Measurements from ENCODE around the gene RPUSD3.

Gene RPUSD3

DNA sequence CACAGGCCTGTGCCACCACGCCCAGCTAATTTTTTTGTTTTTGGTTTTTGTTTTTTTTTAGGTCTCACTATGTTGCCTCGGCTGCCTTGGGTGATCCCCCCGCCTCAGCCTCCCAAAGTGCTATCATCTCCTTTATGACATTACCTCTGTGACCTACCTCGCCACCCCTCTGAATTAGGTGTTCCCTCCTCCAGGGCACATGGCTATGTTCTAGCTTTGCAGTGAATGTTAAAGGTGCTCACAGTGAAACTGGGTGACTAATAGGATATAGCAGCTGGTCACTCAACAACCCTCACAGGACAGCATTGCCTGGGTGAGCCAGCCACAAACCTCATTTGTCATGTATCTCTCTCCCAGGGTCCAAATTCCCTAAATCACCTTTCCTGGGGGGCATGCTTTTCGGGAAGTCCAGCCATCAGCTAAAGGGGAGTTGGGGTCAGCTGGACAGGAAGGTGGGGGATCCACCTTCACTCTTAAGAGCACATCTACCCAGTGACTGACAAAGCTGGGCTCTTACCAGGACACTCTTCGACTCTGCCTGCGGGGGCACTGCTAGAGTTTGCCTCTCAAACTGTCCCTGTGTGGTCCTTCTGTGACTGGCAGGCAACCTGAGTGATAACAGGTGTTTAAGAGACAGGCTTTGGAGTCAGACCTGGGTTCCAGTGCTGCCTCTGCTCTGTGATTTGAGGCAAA is 35.3 kb downstream of the RPUSD3 start:
- Histone ChIP-seq H2AFZ (ENCODE audit: low read length) (no peak overlapping the region), H3K9me2 (ENCODE audit: low read depth, low read length) (no peaks in the 10 kb centered on the region), H3K79me2 (ENCODE audit: insufficient read depth, low read length) (no peaks in the 10 kb centered on the region), H3F3A (ENCODE audit: insufficient read depth, low read length) (peaks cover 4% of the 10 kb centered on the region; the same call in 1 of the 2 replicates), H3K27ac (ENCODE audit: low read depth, low read length, poor library complexity, severe bottlenecking) (peak overlapping the region; percentile 76), H3K9ac (ENCODE audit: low read length) (no peak overlapping the region; the same call in 1 of the 2 replicates), H3K4me1 (ENCODE audit: insufficient read depth, low read length, severe bottlenecking) (peaks cover 21% of the 10 kb centered on the region), H3K4me3 (ENCODE audit: low read depth, low read length, poor library complexity, severe bottlenecking) (no peak overlapping the region), H3K9me3 (ENCODE audit: low read length) (no peaks in the 10 kb centered on the region), H4K20me1 (ENCODE audit: insufficient read depth, low read length) (no peaks in the 10 kb centered on the region), H3K27me3 (ENCODE audit: insufficient read depth, low read length) (no peaks in the 10 kb centered on the region), H3K4me2 (ENCODE audit: low read length) (peak overlapping the region; percentile 79), H3K36me3 (ENCODE audit: insufficient read depth, low read length) (peaks cover 64% of the 10 kb centered on the region)
- TF ChIP-seq EZH2 (IDR thresholded peaks at IDR 0.05; ENCODE audit: borderline replicate concordance, low read length) (no peak), CTCF (IDR thresholded peaks at IDR 0.05; ENCODE audit: low read length) (peak; percentile 26; the same call in 1 of the 2 replicates)

GRCh38 chr3:9807981-9808344 is 35.8 kb downstream of the RPUSD3 start:
- Histone ChIP-seq H3K4me1 (ENCODE audit: insufficient read depth, low read length, severe bottlenecking) (peaks cover 21% of the 10 kb centered on the region), H3K4me3 (ENCODE audit: low read depth, low read length, poor library complexity, severe bottlenecking) (no peak overlapping the region), H3K9me3 (ENCODE audit: low read length) (no peaks in the 10 kb centered on the region), H3K27ac (ENCODE audit: low read depth, low read length, poor library complexity, severe bottlenecking) (peak overlapping the region; percentile 76), H4K20me1 (ENCODE audit: insufficient read depth, low read length) (no peaks in the 10 kb centered on the region), H3K27me3 (ENCODE audit: insufficient read depth, low read length) (no peaks in the 10 kb centered on the region), H3K4me2 (ENCODE audit: low read length) (no peak overlapping the region), H3K9me2 (ENCODE audit: low read depth, low read length) (no peaks in the 10 kb centered on the region), H3K79me2 (ENCODE audit: insufficient read depth, low read length) (no peaks in the 10 kb centered on the region), H3K9ac (ENCODE audit: low read length) (no peak overlapping the region), H3K36me3 (ENCODE audit: insufficient read depth, low read length) (peaks cover 67% of the 10 kb centered on the region), H2AFZ (ENCODE audit: low read length) (no peak overlapping the region), H3F3A (ENCODE audit: insufficient read depth, low read length) (peaks cover 4% of the 10 kb centered on the region; the same call in 1 of the 2 replicates)
- no peak for TF ChIP-seq CTCF (IDR thresholded peaks at IDR 0.05; ENCODE audit: low read length)
- no peak for TF ChIP-seq EZH2 (IDR thresholded peaks at IDR 0.05; ENCODE audit: borderline replicate concordance, low read length)

DNA sequence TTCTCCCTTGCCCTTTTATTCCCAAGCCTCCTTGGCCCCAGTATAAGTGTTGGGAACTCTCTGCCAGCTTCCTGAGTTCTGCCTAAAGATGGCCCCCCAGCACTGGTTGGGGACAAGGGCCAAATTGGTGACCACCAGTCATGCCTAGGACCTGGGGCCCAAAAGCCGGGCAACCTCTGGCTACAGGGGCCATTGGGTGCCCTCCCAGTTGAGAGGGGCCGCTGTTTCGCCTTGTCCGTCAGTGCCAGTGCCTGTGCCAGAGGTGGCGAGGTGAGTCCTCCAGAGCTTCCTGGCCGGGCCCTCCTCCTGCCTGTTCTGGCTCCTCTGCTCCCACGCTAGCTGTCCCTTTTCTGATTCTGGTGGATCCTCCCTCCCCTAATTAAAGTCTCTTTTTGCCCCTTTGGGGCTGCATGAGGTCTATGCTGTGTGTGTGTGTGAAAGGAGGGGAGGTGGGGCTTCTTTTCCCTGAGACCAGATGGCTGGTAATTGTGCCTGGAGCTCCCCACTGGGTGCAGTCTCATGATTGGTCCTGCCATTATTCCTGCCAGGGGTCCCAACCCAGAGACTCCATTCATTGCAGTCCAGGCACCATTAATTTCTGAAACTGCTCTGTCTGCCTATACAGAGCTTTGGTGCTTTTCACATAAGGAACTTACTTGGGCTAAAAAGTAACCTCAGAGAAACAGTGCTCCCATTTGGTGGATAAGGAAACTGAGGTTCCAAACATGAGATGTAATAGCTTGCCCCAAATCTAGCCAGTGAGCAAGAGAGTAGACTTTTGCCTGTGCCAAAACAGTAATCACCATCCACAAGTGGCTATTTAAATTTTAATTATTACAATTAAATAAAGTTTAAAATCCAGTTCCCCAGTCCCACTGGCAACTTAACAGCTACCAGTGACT is 36.9 kb downstream of the RPUSD3 start:
- no peaks in the 10 kb centered on the region for H3K9me3 ChIP-seq (ENCODE audit: low read length)
- H3K79me2 ChIP-seq (ENCODE audit: insufficient read depth, low read length) = no peaks in the 10 kb centered on the region
- H3K9ac ChIP-seq (ENCODE audit: low read length) = no peak overlapping the region
- no peak overlapping the region for H3K4me3 ChIP-seq (ENCODE audit: low read depth, low read length, poor library complexity, severe bottlenecking)
- no peak for TF ChIP-seq EZH2 (IDR thresholded peaks at IDR 0.05; ENCODE audit: borderline replicate concordance, low read length)
- no peak for TF ChIP-seq CTCF (IDR thresholded peaks at IDR 0.05; ENCODE audit: low read length)
- H3K27me3 ChIP-seq (ENCODE audit: insufficient read depth, low read length) = no peaks in the 10 kb centered on the region
- peaks cover 4% of the 10 kb centered on the region; the same call in 1 of the 2 replicates for H3F3A ChIP-seq (ENCODE audit: insufficient read depth, low read length)
- H4K20me1 ChIP-seq (ENCODE audit: insufficient read depth, low read length) = no peaks in the 10 kb centered on the region
- H3K27ac ChIP-seq (ENCODE audit: low read depth, low read length, poor library complexity, severe bottlenecking) = no peak overlapping the region
- peaks cover 68% of the 10 kb centered on the region for H3K36me3 ChIP-seq (ENCODE audit: insufficient read depth, low read length)
- H2AFZ ChIP-seq (ENCODE audit: low read length) = no peak overlapping the region
- H3K4me2 ChIP-seq (ENCODE audit: low read length) = no peak overlapping the region
- peaks cover 21% of the 10 kb centered on the region for H3K4me1 ChIP-seq (ENCODE audit: insufficient read depth, low read length, severe bottlenecking)
- H3K9me2 ChIP-seq (ENCODE audit: low read depth, low read length) = no peaks in the 10 kb centered on the region
